HG03565 (cell line): ENCODE results near the gene COL4A1.

ENCODE experiments used
- ATAC-seq: cut with Tn5 transposase; IDR thresholded peaks from one replicate; pipeline ENCODE4 v1.9.1; 2021; ENCODE audit warnings: mild to moderate bottlenecking, moderate library complexity; ENCODE audit not compliant: unreplicated experiment

The COL4A1 gene

DNA sequence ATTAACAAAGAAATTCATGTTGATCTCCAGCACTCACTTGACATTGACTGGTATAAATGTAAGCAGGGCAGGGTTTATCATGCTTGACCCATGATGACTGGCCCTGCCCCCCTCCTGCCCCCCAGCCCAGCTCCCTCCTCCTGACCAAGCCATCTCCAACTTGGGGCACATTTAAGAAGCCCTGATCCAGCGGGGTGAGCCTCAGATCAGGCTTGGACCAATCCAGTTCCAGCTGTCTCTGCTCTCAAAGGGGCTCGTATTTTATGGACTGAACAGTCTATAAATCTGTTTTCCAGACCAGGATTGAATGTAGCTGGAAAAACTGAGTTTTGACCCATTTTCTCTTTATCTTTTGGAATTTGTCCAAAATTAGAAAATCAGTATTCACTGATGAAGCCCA lies 100.0 kb downstream of the COL4A1 start:
- ATAC-seq: no peak

DNA sequence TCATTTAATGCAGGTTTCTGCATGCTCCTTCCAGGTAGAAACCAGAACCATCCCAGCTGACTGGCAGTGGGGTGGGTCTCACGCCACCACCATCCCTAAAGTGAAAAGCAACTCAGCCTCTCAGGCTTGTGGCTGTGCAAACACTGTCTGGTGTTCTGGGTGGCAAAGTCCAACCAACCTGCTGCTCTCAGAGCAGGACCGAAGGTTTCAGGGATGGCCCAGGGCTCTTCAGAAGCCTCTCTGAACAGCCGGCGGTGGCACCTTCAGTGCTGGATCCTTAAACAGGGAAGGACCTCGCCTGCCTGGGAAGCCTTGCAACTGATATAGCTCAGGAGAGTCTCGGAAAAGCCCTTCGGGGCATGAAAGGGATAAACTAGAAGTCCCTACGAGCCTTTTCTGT lies 100.8 kb downstream of the COL4A1 start:
- ATAC-seq: no peak

DNA sequence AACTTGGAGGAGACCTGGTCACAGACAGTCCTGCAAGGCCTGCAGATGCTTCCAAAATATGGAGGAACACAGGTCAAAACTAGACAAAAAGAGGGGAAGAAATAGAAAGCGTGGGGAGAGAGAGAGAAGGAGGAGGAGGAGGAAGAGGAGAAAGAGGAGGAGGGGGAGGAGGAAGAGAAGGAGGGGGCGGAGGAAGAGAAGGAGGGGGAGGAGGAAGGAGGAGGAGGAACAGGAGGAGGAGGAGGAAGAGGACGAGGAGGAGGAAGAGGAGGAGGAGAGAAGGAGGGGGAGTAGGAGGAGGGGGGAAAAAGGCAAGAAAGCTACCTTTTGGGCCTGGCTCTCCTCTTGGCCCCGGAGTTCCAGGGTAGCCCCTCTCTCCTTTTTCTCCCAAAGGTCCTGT lies 105.8 kb downstream of the COL4A1 start:
- no peak for ATAC-seq

DNA sequence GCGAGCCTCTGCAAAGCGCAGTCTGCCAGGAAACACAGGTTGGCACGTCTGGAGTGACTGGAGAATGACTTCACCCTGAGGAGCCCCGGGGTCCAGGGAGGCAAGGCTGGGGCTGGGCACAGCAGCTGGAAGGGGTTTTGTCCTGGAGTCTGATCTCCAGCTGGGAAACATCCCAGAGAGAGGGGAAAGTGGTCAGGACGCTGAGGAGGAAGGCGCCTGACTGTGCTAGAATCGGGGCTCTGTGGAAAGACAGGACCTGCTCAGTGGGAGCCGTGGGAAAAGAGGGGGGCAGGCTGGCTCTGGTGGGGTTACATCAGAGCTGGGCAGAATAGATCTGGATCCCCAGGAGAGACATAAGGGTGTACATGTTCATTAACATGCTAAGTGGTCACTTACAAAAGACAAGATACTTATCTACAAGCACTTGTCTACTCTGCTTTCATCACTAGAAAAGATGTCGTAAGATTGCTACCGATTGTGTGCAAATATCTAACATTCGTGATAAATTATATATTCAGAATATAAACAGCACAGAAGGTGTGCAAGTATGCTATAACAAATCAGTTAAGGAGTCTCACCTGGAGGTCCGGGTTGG lies 106.6 kb downstream of the COL4A1 start:
- no peak for ATAC-seq

DNA sequence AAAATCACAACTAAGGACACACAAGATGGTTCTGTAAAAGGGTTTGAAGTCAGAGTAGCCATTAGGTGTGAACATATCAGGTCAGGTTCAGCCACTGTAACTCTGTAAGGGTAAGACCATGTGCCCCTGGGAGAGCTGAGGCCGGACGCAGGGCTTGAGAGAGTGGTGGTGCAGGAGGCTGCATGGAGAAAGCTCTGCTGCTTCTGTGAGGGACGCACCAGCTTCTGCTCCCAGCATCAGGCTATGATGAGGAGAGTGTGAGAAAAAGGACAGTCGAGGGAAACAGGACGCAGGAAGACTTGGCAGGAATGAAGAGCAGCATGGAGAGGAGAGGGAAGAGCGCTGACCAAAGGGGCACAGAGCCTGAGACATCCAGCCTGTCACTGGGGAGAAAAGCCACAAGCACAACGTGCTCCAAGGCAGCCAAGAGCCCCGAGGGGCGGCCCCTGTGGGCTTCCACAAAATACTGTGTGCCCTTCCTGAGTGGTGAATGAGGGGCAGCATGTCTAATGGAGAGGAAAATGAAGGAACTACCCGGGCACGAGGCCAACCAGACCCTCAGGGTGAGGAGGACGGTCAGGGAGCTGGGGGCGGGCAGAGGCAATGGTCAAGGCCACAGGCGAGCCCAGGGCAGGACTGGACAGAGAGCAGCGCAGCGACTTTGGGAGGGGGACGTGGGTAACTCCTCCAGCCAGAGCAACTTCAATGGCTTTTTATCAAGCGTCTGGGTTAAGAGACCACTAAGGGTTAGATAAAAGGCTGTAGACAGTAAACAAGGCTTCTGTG lies 107.7 kb downstream of the COL4A1 start:
- no peak for ATAC-seq

DNA sequence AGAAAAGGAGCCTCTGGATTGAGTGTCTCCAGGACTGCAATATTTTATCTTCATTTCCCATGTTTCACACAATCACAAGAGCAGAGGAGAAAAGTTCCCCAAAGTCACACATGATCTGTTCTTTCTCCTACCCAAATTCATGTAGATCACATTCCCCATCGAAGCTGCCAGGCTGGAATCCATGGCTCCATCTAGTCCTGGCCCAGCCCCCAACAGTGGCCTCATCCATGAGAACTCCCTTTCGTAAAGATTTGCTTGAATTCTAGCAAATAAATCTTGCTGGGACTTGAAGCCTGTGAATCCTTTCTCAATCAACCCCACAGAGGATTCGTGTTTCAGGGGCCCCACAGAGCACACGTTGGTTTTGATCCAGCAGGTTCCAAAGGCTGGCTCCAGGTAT lies 109.5 kb downstream of the COL4A1 start:
- no peak for ATAC-seq

DNA sequence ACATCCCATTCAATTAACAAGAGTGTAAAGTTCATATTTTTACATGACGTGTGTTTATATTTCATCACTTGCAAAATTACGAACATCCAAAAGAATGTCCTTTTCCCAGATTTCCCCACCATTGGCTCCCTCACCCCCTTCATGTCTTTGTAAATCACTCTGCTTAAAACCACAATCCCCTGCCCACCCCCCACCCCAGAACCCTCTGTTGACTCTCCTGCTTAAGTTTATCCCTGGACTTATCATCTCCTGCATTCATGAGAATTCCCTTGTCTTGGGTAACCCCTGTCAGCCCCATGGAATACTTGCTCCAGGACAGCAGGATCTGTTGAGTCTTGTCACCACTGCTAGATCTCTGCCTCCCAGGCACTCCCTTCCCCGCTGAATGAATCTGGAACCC lies 109.9 kb downstream of the COL4A1 start:
- ATAC-seq: no peak

DNA sequence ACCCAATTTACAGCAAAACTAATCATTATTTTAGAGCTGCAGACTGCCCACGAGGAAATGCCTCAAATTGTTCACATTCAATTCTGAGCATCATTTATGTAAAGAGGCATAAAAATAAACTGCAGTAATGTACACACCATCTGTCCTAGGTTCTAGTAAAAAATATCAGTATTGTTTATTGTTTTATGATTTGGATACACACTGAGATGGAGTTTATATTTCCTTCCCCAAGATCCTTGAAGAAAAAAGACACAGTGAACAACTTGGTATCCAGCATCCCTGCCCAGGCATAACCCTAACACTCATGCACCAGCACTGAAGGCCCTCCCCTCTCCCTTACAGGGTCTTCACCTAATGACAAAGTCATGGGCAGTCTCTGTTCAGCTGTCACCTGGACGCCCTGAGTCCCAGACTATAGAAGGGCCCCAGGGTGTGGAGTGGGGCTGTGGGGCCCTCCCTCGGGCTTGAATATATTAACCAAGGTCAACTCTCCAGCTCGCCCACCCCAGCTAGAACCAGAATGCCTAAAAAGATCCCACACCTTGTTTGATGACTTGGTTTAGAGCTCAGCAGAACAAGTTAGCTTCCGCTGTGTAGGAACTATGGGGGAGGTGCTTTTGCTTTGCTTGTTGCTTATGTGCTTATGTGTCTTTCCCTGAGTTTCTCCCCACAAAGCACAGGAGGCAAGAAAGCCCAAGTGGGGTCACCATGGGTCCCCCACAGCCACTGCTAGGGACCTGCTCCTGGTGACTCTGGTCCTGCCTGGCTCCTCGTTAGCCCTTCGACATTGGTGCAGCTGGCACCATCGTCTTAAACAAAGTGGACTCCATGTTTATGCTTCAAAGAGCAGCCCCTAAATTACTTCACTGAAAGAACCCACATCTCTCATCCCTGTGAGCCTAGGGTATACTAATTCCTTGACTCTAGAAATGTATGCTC lies 111.1 kb downstream of the COL4A1 start:
- ATAC-seq: no peak

DNA sequence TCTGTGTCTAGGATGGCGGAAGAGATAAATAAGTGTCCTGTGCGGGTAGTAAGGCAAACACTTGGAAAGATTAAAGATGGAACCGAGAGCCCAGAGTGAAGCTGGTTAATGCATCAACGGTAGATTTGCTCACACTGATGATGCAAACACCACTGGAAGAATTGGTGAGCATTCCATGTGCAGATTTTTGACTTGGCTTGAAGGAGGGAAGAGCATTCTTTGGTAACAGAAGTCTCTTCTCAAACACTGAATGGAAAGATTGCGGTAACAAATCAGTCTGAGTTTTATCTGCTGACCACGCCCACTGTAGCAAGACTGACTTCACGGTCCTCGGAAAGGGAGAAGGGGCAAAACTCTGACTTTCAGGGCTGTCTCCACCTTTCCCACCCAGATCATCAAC lies 112.5 kb downstream of the COL4A1 start:
- no peak for ATAC-seq

DNA sequence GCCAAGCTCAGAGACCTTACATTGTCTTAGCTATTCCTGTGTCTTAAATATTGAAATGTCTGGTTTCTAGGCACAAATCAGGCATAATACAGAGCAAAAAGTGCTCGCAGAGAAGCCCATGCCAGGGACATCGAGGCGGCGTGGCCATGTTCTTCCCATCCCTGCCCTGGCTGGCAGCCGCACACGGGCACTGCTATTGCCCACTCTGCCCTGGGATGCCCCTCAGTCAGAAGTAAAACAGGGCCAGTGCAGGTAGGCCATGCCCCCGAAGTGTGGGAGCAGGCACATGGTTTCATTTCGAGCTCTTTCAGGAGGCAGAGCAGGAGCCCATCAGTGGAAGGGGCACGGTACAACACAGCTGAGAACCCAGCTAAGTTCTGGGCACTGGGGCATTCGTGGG lies 113.5 kb downstream of the COL4A1 start:
- no peak for ATAC-seq

DNA sequence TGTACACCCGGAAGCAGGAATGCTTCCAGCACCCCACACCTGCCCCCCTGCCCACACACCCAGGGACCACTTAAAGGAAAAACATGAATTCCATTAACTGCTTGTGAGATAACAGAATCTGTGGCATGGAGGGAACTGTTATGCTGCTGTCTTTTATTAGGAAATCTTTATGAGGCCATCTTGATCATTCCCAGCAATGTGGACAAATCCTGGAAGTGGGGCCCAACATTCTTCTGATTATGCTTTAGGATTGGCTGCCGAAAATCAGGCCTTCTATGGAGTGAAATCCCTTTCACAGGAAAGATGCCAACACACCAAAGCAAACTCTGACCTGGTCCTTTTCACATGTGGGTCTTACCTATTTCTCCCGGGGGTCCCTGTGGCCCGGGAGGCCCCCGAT lies 114.5 kb downstream of the COL4A1 start:
- no peak for ATAC-seq

DNA sequence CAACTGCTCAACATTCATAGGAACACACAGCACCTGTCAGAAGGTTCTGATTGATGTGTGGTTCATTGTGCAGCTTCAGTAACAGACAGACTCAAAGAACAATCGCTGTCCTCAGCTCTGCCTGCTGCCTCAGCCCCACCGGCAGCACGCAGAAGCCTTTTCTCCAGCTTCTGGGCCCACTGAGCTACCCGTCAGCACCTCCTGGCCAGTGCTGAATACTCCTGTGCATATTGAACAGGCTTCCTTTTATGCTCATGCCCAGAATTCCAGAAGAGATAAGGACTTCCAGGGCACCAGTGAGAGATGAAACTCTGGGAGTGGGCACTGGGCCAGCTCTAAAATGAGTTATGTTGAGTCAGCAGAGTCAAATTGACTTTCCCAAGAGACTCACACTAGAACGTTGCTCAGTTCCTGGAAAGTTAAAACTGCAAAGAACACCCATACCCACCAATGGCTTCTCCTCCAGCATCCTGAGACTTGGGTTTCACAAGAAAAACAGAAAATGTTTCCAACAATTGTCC lies 119.3 kb downstream of the COL4A1 start:
- no peak for ATAC-seq

DNA sequence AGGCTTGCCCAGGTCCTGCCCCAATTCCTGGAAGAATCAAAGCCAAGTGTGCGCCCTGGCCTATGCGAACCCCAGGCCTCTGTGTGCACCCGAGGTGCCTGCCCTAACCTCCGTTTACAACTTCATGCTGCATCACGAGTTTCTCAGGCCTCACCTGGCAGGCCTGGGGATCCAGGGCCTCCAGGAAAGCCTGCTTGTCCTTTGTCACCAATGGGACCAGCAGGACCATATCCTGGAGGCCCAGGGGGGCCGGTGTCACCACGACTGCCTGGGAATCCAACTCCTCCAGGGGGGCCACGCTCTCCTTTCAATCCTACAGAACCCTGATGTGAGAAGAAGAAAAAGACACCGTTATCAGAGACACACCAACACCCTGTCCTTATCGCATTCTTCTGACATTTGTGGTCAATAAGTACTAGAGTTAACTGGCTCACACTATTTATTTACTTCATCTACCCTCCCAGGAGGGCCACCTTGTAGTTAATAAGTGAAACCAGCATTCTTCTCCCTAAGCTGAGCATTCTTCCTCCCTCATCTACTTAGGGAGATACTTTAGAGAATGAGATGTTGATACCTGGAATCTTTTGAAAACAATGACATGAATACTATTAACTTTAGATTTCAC lies 120.6 kb downstream of the COL4A1 start:
- no peak for ATAC-seq

DNA sequence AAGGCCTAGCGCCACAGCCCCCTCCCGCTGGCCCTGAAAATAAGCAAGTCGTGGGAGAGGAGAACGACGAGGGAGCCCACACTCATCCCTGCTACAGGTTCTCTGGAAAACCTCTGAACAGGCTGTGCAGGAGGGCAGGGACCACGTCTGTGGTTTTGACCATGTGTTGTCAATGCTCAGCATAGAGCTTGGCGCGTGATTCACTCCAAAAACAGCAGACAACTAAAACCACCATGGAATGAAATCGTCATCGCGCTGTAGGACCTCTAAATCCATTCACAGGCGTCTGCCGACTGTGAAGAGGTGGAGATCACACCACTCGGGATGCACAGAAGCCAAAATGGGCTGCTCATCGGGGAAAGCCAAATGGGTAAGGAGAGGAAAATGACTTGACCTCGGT lies 121.3 kb downstream of the COL4A1 start:
- ATAC-seq: no peak

DNA sequence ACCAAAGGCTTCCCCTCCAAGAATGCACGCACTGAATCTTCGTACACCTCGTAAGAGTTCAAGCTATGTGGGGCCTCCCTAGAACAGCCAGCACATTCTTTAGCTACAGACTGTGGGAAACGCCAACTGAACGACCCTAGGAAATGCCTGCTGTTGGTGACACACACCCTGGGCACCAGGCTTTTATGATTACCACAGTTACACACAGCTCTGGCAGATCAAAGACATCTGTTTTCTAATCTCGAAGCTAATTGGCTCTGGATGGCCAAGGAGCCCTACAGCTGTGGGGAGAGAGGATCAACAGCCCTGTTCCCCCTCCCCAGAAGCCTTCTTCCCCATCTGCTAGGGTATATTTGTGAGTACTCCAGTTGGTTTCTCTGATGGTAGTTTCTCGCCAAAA lies 123.0 kb downstream of the COL4A1 start:
- ATAC-seq: no peak

DNA sequence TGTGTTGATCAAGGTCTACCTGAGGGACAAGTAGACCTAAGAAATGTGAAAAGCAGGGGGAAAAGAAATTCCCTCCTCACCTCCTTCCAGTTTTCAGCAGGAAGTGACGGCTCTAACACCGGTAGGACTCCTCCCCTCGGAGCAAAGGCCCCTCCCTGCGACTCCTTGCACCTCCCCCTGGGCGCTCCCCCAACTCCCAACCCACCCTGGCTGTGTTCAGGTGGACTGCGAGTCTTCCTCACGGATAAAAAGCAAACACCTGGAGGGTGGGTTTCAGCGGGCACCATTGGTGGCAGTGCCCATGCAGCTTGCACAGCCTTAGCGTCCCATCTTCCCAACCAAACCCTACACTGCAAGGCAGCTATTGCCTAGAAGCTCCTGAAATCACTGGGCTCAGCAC lies 124.5 kb downstream of the COL4A1 start:
- ATAC-seq: no peak

DNA sequence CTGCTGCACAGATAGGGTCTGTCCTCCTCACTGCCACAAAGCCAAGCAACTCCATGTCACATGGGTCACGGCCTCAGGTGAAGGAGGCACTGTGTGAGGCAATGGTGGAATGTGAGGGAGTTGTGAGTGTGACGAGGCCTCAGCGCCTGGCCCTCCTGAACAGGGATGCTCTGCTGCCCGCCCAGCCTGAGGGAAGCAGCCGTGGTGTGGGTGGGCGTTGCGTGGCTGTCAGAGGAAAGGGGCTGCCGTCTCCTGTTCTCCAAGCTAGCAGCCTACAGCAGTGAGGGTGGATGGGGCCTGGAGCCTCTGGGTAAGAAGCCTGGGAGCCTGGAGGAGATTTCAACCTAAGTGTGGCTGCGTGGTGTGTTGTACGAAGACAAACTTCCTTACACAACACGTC lies 125.0 kb downstream of the COL4A1 start:
- no peak for ATAC-seq

DNA sequence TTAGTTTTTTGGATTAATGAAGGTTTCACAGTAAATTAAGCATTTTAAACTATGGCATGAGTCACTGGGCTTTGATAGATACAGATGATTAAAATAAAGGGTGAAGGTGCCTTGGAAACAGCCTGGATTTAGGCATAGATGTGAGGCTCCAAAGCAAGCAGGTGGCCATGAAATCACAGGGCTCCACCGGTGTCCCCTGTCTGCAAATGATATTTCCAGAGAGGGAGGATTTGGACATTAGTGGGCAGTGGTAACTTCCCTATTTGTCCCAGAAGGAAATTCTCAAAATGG lies 127.2 kb downstream of the COL4A1 start:
- ATAC-seq: no peak

DNA sequence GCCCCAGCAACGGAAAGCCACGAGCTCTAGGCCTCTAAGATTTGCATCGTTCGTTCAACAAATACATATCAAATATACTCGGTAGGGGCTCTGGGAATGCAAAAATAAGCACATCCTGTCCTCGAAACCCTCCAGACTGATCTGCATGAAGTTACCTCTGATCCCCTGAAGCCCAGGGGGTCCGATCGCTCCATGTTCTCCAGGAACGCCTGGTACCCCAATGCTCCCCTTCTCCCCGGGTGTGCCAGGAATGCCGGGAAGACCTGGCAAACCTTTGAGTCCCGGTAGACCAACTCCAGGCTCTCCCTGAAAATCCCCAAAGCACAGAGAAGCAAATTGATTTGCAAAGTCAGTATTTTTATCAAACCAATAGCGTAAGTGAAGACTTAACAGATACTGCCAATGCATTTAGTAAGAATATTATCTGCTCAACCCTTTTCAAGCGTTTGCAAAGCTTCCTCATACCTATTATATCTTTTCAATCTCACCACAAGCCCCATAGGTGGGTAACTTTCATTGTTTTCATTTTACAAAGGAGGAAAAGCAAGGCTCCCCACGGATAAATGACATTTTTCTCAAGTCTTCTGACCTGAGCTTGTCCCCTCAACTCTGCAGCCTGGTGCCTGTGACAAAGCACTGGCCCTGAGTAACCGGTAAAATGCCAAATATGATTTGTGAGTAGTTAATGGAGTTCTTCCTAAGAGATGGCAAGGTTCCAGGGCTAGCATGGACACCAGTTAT lies 127.7 kb downstream of the COL4A1 start:
- ATAC-seq: no peak

DNA sequence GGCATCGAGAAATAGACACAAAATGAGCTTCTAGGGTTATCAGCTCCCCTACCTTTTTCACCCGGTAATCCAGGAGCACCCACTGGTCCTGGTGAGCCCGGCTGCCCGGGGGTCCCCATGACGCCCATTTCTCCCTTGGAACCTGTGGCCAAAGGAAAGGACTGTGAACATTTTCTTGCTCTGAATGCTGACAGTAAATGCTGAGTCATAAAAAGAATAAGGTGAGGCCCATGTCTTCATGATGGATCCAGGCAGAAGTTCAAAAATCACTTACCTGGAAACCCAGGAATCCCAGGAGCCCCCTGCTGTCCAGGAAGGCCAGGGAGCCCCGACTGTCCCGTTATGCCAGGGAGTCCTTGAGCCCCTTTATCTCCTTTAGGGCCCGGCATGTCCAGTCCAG lies 129.2 kb downstream of the COL4A1 start:
- no peak for ATAC-seq

DNA sequence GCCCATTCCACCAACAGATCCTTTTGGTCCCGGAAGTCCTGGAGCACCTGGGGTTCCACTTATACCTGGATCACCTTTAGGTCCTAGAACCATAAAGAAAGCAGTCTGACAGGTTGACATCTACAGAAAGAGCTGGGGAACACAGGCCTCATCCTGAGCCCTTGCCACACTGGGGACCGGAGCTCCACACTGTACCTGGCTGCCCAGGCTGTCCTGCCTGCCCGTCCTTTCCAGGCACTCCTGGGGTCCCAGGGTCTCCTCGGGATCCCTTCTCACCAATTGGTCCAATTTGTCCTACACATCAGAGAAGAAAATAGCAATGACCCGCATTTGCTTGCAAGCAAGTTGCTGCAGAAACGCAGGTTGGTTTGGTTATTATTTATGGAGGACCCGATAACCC lies 130.5 kb downstream of the COL4A1 start:
- no peak for ATAC-seq
